HepG2 (cell line): ENCODE results near the gene CLDN14. TPM values are rescaled to one million over a fixed set of nuclear protein-coding genes. Genes with fewer than 3 reads are reported as not detected.

Source experiments
- ATAC-seq: fragments of 200-7000 bp; cut with Tn5 transposase; 3 replicates; pipeline ENCODE4 v1.9.1; 2020; ENCODE audit warnings: mild to moderate bottlenecking, moderate library complexity
- BruUV-seq: library from RNA; stranded (reverse); fragments of 400-500 nt; replicated peaks from 2 replicates; lab custom pipeline; 2021; lab: Mats Ljungman, UMichigan
- CTCF ChIA-PET: fragments of 300-600 bp; formaldehyde crosslinking; extraction: SDS; loops from one replicate; lab custom pipeline; 2021; ENCODE audit warnings: low total read pairs, inconsistent platforms, low intra/inter-chr PET ratio; lab: Yijun Ruan, JAX
- POLR2A ChIA-PET: fragments of 350-600 bp; sonication (Branson Sonifier 250); formaldehyde crosslinking; loops from one replicate; lab custom pipeline; 2020; ENCODE audit warnings: antibody characterized with exemption, inconsistent platforms; lab: Yijun Ruan, JAX
- DNase-seq: peaks from one replicate; pipeline ENCODE4 v3.0.0-alpha.2; 2015; ENCODE audit warnings: low spot score
- FAIRE-seq: peaks from 3 replicates; lab custom pipeline; 2011; peaks lifted over from hg19 to GRCh38; lab: Jason Lieb, UNC
- H2AFZ ChIP-seq: one replicate; pipeline ENCODE4 v1.6.1; 2011; ENCODE audit warnings: low read length, inconsistent platforms
- H3K27ac ChIP-seq: fragments of 300-600 bp; 3 replicates; pipeline ENCODE4 v1.8.0; 2011; ENCODE audit warnings: mixed run types, mild to moderate bottlenecking, mixed read lengths, low read length, inconsistent platforms; ENCODE audit not compliant: insufficient read depth; ENCODE audit errors: extremely low read length
- H3K27me3 ChIP-seq, 2 experiments: fragments of 200-600 bp in 1 of 2; 2 replicates in 1 of 2; 3 replicates in 1 of 2; pipeline versions ENCODE4 v1.6.0 to v1.8.0; 2011; ENCODE audit warnings: low read length in 2 of 2, mild to moderate bottlenecking in 2 of 2, moderate library complexity in 2 of 2, inconsistent platforms in 1 of 2; ENCODE audit not compliant: insufficient read depth in 2 of 2, control insufficient read depth in 1 of 2
- H3K36me3 ChIP-seq, 2 experiments: fragments of 200-600 bp in 1 of 2; replicated peaks in 1 of 2; 2 replicates in 1 of 2; 3 replicates in 1 of 2; pipeline versions ENCODE4 v1.5.1 to v1.8.0; 2011; ENCODE audit warnings: low read length in 2 of 2, inconsistent platforms in 1 of 2; ENCODE audit not compliant: insufficient read depth in 2 of 2, control insufficient read depth in 1 of 2
- H3K4me1 ChIP-seq: 2 replicates; pipeline ENCODE4 v1.5.1; 2012; ENCODE audit warnings: low read length, inconsistent platforms; ENCODE audit not compliant: insufficient read depth
- H3K4me2 ChIP-seq: 2 replicates; pipeline ENCODE4 v1.6.0; 2011; ENCODE audit warnings: low read depth, low read length, inconsistent platforms
- H3K4me3 ChIP-seq, 3 experiments: fragments of 200-600 bp in 1 of 3; sonication (generic), shearing (Covaris generic) in 1 of 3; replicated peaks in 1 of 3; 2 replicates each; pipeline ENCODE4 v1.5.1; 2011 to 2016; ENCODE audit warnings: low read length in 3 of 3, inconsistent platforms in 2 of 3, low read depth in 2 of 3, mild to moderate bottlenecking in 2 of 3, control low read depth in 1 of 3, mixed read lengths in 1 of 3; ENCODE audit not compliant: insufficient read depth in 1 of 3
- H3K79me2 ChIP-seq: one replicate; pipeline ENCODE4 v1.6.1; 2011; ENCODE audit warnings: low read length, inconsistent platforms; ENCODE audit not compliant: insufficient read depth
- H3K9ac ChIP-seq: 2 replicates; pipeline ENCODE4 v1.6.0; 2011; ENCODE audit warnings: mild to moderate bottlenecking, low read depth, low read length, inconsistent platforms; ENCODE audit not compliant: insufficient read depth
- H3K9me3 ChIP-seq: 2 replicates; pipeline ENCODE4 v1.5.1; 2012; ENCODE audit warnings: mild to moderate bottlenecking, low read length
- H4K20me1 ChIP-seq: 2 replicates; pipeline ENCODE4 v1.6.0; 2011; ENCODE audit warnings: inconsistent platforms, mild to moderate bottlenecking, low read length, moderate library complexity; ENCODE audit not compliant: insufficient read depth
- ATM ChIP-seq: fragments of 450-650 bp; IDR thresholded peaks from 2 replicates; pipeline ENCODE4 v1.7.1; 2017; ENCODE audit warnings: mild to moderate bottlenecking, borderline replicate concordance
- DNMT3B ChIP-seq: conservative IDR thresholded peaks from 2 replicates; pipeline ENCODE4 v1.6.1; 2016; ENCODE audit warnings: missing biosample characterization, control low read depth
- KDM2A ChIP-seq: sonication (generic); formaldehyde crosslinking; IDR thresholded peaks from 2 replicates; pipeline ENCODE4 v1.4.0; 2020; ENCODE audit warnings: low read depth, missing genetic modification reagents, borderline replicate concordance
- SMC3 ChIP-seq: IDR thresholded peaks from 2 replicates; pipeline ENCODE4 v1.6.1; 2011; ENCODE audit warnings: low read length, improper control_type of control experiment
- TBX3 ChIP-seq: fragments of 450-650 bp; IDR thresholded peaks from 2 replicates; pipeline ENCODE4 v1.6.1; 2017; ENCODE audit warnings: antibody characterized with exemption, mild to moderate bottlenecking, inconsistent platforms, borderline replicate concordance
- TFE3 ChIP-seq: IDR thresholded peaks from 2 replicates; pipeline ENCODE4 v1.6.1; 2016
- ZBTB20 ChIP-seq: sonication (generic); formaldehyde crosslinking; IDR thresholded peaks from 2 replicates; pipeline ENCODE4 v1.8.1; 2023; ENCODE audit warnings: missing genetic modification reagents, low read depth, mild to moderate bottlenecking, borderline replicate concordance
- ZNF138 ChIP-seq: sonication (generic); formaldehyde crosslinking; IDR thresholded peaks from 2 replicates; pipeline ENCODE4 v1.5.0; 2020; ENCODE audit warnings: mild to moderate bottlenecking, low read depth, missing genetic modification reagents
- WGBS: methylation state at CpG from one replicate; pipeline ENCODE4 v1.1.6; 2017; ENCODE audit warnings: low lambda C conversion rate; 5-methylcytosine and 5-hydroxymethylcytosine counted together
- in situ Hi-C: cut with HindIII; loops from 2 replicates; pipeline ENCODE4 v1.10.0; 2017; ENCODE audit warnings: low pct_unique_long_range_greater_than_20kb; ENCODE audit not compliant: extremely low pct_ligation_motif_present
- intact Hi-C: fragments of 100-400 bp; cut with micrococcal nuclease; formaldehyde crosslinking; loops from one replicate; pipeline ENCODE4 v1.10.0; 2022; ENCODE audit not compliant: unreplicated experiment
- polyA plus RNA-seq, 8 experiments: library from polyadenylated mRNA; depleted of rRNA in 3 of 8; stranded (reverse) in 7 of 8; unstranded in 1 of 8; fragments of >200 nt; fragmentation: Illumina TruSeq in 4 of 8; extraction: Trizol in 4 of 8; gene quantifications; 2 replicates each; pipeline versions ENCODE4 v1.2.1 to v1.2.3, GENCODE V29; 2011 to 2016; ENCODE audit warnings: low read depth in 4 of 8, missing spikeins in 1 of 8, mixed read lengths in 1 of 8; ENCODE audit not compliant: insufficient read depth in 1 of 8
- total RNA-seq, 5 experiments: library from RNA; depleted of rRNA; stranded (reverse); fragments of >200 nt; fragmentation: Illumina TruSeq; extraction: Trizol; gene quantifications; 2 replicates each; pipeline ENCODE4 v1.2.3, GENCODE V29; 2016; ENCODE audit warnings: low read depth in 1 of 5
- TF ChIP-seq, protein P1 (sequence below): sonication (generic); formaldehyde crosslinking; IDR thresholded peaks from 2 replicates; pipeline ENCODE4 v1.5.0; 2020; ENCODE audit warnings: mild to moderate bottlenecking, missing genetic modification reagents, borderline replicate concordance

CLDN14 gene
- total and polyA plus RNA-seq, 2 of the 13 experiments (the other 11 are each of a cell fraction or from before 2014, with no cell fraction given), result 1.1 to 1.4 TPM

DNA sequence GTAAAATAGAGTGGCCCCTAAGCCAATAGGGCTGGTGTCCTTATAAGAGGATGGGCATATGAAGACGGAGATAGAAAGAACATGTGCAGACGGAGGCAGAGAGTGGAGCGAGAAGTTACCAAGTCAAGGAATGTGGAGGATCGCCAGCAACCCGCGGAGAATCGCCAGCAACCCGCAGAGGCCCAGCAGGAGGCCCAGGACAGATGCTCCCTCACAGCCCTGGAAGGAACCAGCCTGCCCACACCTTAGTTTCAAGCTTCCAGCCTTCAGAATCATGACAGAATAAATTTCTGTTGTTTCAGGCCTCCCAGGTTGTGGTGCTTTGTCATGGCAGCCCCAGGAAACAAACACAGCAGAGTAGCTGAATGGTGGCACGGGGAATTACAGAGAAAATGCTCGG is 9.6 kb downstream of the CLDN14 start:
- FAIRE-seq (no peak), ATAC-seq (no peak), DNase-seq (no peak)
- BruUV-seq, result no TSS peak
- ChIA-PET CTCF (no interaction called here), POLR2A (interaction anchor here (1.5 kb wide), 1 partner anchor 10 kb away, joined by 8 read pairs; the partner anchor contains the start of gene CLDN14)
- Histone ChIP-seq H3K79me2 (no peaks in the 10 kb centered on the region), H3K9me3 (no peaks in the 10 kb centered on the region), H3K4me3 (no peak overlapping the region), H4K20me1 (no peaks in the 10 kb centered on the region), H3K4me1 (peaks cover 30% of the 10 kb centered on the region), H3K4me2 (no peak overlapping the region), H3K27me3 (no peaks in the 10 kb centered on the region), H3K27ac (no peak overlapping the region), H3K9ac (no peak overlapping the region), H3K36me3 (no peaks in the 10 kb centered on the region), H2AFZ (no peak overlapping the region)
- in situ Hi-C loops, result no loop called here
- WGBS, result 92% methylated on average over 10 of the region's 10 CpGs
- intact Hi-C loops, result no loop called here
- TF ChIP-seq TFE3 (CRISPR knock-in tag) (no peak), SMC3 (no peak), DNMT3B (CRISPR knock-in tag) (no peak), ZBTB20 (CRISPR knock-in tag) (no peak), ATM (no peak), TBX3 (no peak), ZNF138 (no peak), KDM2A (CRISPR knock-in tag) (no peak)
- TF ChIP-seq, protein P1, sequence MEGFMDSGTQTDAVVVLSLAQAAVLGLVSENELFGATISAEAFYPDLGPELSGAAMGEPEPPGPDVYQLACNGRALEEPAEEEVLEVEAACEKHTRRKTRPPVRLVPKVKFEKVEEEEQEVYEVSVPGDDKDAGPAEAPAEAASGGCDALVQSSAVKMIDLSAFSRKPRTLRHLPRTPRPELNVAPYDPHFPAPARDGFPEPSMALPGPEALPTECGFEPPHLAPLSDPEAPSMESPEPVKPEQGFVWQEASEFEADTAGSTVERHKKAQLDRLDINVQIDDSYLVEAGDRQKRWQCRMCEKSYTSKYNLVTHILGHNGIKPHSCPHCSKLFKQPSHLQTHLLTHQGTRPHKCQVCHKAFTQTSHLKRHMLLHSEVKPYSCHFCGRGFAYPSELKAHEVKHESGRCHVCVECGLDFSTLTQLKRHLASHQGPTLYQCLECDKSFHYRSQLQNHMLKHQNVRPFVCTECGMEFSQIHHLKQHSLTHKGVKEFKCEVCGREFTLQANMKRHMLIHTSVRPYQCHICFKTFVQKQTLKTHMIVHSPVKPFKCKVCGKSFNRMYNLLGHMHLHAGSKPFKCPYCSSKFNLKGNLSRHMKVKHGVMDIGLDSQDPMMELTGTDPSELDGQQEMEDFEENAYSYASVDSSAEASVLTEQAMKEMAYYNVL, result no peak
